T1000 (cell line): ENCODE measurements around the gene LRATD1.
A peak's percentile ranks its signal among the peaks of the same experiment; 100 is the strongest.
"Not testable (repeated sequence)": the region's sequence is repeated elsewhere in the genome, so short reads cannot be mapped to it uniquely, and the experiment has no call there.

Source experiments
- DNase-seq: peaks from one replicate; lab custom pipeline; 2025; ENCODE audit warnings: mixed read lengths; lab: John Stamatoyannopoulos, UW

LRATD1 gene, protein sequence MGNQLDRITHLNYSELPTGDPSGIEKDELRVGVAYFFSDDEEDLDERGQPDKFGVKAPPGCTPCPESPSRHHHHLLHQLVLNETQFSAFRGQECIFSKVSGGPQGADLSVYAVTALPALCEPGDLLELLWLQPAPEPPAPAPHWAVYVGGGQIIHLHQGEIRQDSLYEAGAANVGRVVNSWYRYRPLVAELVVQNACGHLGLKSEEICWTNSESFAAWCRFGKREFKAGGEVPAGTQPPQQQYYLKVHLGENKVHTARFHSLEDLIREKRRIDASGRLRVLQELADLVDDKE

DNA sequence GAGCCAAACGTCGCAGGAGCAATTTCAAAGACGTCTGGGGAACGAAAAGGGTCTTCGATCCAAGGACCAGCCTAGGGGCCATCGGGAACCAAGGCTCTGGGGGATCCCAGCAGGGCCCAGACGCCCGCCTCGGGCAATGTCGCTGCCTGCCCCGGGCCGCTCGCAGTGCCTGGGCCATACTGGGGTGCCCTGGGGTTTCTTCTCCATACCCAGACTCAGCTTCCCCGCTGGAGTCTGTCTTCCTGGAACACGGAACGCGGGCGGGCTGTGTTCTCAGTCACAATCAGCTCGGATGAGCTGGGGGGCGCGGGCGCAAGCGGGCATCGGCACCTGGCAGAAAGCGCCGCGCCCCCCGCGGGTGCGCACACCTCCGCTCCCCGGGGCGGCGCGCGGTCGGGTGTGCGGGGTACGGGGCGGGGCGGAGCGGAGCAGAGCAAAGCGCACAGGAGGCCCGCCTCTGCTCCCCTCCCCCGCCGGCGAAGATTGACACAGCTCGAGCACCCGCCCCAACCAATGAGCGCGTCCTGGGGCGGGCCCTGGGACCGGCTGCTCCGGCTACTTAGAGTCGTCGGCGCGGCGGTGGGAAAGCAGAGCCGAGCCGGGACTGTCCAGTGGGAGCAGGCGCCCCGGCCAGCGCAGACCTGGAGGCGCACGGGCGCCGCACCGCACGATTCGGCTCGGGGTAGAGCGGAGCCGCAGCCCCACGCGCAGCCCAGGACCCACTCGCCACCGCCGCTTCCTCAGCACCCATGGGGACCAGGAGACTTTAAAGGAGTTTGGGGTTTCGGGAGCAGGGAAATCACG is at the start of gene LRATD1:
TSS of gene LRATD1 (plus strand) at position 585 of the 804 bp plus-strand sequence. CDS start 1,263 bp downstream, outside the sequence.
- DNase-seq, result peak; percentile 83

GRCh38 chr2:14583059-14583458 is 49.5 kb upstream of the LRATD1 start:
- no peak for DNase-seq

DNA sequence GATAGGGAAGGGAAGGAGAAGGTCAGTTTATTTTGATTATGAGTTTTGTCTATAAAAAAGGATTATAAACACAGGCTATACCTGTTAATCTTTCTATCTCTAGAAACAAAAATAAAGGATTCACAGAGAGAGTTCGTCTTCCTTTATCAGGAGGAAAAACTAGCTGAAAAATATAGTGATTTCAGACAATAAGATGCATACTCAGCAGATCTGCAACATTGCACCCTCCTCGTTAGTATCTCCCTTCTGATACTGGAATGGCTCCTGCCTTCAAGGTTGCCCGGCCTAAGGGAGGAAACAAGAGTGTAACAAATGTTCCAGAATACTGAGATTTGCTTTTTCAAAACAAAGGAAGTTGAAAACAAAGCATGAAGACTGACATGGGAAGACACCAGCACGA is 48.7 kb upstream of the LRATD1 start:
- DNase-seq, result no peak

GRCh38 chr2:14587119-14587518 is 45.4 kb upstream of the LRATD1 start:
- no peak for DNase-seq

- no peak for DNase-seq
Observed at GRCh38 chr2:14601156-14601770, 31.3 kb upstream of the LRATD1 start.

GRCh38 chr2:14602309-14602708 is 30.2 kb upstream of the LRATD1 start:
- no peak for DNase-seq

GRCh38 chr2:14603676-14604075 is 28.8 kb upstream of the LRATD1 start:
- no peak for DNase-seq

DNA sequence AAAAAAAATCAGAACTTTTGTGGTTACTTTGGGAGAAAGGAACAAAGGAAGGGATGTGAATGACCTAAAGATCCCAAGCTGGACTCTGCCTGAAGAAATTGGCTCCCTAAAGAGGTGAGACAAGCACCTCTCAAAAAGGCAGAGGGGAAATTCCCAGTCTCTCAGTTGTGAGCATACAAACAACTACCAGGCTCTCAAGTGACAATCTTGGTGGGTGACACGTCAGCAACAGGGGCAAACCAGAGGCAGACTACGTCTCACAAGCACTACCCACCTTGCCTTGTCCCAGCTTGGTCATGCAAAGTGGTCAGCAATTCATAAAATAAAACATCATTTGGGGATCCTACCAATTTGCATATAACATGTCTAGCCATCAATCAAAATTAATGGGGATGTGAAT is 24.3 kb upstream of the LRATD1 start:
- no peak for DNase-seq

GRCh38 chr2:14614017-14614416 is 18.5 kb upstream of the LRATD1 start:
- no peak for DNase-seq

DNA sequence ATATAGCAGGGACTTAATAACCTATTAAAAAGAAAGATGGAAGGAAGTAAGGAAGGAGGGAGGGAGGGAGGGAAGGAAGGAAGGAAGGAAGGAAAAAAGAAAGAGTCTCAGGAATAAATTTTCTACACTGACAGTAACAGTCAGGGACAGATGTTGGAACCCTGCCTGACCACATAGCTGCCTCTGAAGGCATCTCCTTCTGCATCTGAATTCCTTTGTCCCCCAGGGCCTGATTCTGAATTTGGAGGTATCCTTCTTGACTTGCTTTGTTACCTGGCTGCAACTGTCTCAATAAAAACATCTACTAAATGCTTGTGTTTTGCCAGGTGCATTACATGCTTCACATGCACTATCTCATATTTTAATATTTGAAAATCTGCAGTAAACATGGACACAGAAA is 17.4 kb upstream of the LRATD1 start:
- DNase-seq, result no peak

DNA sequence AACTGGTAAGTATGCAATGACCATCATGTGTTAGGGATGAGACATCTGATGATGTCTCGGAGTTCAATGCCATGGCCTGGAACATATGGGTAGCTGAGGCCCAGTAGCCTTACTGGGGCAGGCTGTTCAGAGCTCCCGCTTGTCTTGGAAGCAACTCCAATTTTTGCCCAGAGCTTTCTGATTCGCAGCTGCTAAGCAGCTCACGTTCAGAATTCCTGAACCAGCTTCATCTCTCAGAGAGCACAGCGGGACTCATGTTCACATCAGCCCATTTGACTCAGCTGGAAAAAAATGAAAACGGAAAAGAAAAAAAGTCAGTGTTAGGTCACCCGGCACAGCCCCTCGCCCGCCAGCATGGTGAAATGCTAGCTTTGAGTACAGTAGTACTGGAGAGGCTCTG is 16.8 kb upstream of the LRATD1 start:
- DNase-seq, result no peak

GRCh38 chr2:14616342-14616741 is 16.2 kb upstream of the LRATD1 start:
- DNase-seq, result no peak

- no peak for DNase-seq
Observed at GRCh38 chr2:14616950-14617349, 15.6 kb upstream of the LRATD1 start.

DNA sequence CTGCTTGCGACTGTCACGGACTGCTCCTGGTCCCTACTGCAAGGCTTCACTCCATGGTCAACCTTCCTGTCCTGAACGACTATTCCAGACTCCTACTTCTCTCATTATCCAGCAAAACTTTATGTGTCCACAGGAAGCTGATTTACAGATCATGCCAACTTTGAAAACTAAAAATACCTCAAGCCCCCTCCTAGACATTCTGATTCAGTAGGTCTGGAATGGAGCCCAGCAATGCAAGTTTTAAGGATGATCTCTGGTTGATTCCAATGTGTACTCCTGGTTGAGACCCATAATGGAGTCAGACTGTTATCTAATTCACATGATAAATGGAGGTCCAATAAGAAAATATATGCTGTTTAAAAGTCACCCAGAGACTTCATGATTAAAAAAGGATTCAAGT is 13.1 kb upstream of the LRATD1 start:
- DNase-seq, result no peak

GRCh38 chr2:14621114-14621513 is 11.4 kb upstream of the LRATD1 start:
- no peak for DNase-seq

GRCh38 chr2:14621906-14622549 is 10.5 kb upstream of the LRATD1 start:
- DNase-seq, result no peak

GRCh38 chr2:14622550-14622939 is 10.0 kb upstream of the LRATD1 start:
- not testable (repeated sequence) for DNase-seq

- DNase-seq, result no peak
Observed at GRCh38 chr2:14623237-14623636, 9.3 kb upstream of the LRATD1 start.

DNA sequence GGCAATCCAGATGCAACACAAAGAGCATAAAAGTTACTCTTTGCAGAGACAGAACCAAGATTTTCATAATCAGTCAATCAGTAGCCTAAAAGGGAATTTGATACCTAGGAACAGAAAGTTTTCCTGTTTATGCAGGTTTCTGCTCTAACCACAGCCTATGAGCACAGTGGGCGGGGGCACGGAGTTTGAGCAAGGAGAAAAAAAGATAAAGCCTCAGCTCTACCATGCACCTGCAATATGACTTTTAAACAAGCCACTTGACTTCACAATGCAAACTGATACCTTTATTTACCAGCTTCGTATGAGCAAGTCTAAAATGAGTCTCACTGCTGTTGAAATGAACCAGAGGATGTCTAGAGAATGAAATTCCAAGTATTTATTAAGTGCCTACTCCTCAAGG is 5.6 kb upstream of the LRATD1 start:
- no peak for DNase-seq

GRCh38 chr2:14628901-14629300 is 3.6 kb upstream of the LRATD1 start:
- DNase-seq, result no peak

DNA sequence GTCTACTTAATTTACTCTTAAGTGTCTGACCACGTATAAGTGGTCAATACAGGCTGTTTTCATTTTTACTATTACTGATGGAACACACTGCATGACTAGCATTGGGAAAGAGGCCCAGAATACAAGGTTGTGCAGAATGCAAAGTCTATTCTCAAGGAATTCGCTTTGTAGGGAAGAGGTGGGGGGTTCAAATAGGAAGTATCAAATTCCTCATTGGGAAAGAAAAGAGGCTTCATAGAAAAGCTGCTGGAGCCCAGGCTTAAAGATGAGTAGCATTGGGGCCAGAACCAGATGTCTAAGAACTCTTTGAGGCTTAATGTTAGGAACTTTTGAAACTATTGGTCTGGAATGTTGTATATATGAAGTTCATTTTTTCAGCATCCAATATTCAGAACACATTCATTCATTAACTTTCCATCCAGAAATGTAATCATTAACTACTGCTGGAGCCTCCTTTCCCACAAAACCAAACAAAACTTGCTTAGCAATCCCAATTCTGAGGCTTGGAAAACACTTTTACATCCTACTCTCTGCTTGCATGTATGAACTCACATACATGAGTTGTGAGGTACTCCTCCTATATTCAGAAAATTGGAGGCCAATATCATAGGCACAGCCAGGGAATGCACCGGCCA is 994 bp upstream of the LRATD1 start:
- DNase-seq, result no peak

GRCh38 chr2:14633061-14633460 is 544 bp downstream of the LRATD1 start:
- DNase-seq, result no peak
